Measurements from ENCODE around the gene TSPY4.
"Not testable (repeated sequence)": the region's sequence is repeated elsewhere in the genome, so short reads cannot be mapped to it uniquely, and the experiment has no call there.

Gene TSPY4

GRCh38 chrY:9337164-9337563 is at the start of gene TSPY4:
Gene TSPY4 (plus strand): TSS chrY:9337464. CDS start chrY:9337510, 46 bp downstream.
- not testable (repeated sequence) for DNase-seq

GRCh38 chrY:9320996-9321395 is 16.3 kb upstream of the TSPY4 start:
- DNase-seq: no peak

- not testable (repeated sequence) for DNase-seq
Measured at GRCh38 chrY:9357497-9357896, 20.2 kb downstream of the TSPY4 start, which contains the start of gene TSPY8. Gene TSPY8 (plus strand): TSS chrY:9357797. CDS start chrY:9357843, 46 bp downstream.

Data from activated CD8-positive, alpha-beta memory T cell treated with anti-CD3 and anti-CD28 coated beads for 24 hours (primary cell).